BE2C (cell line): ENCODE data around the gene ZNF236.

Source experiments
- DNase-seq: peaks from one replicate; pipeline ENCODE4 v3.0.0-alpha.2; 2020
- H3K27me3 ChIP-seq: fragments of 250-450 bp; sonication (Bioruptor Pico); 2 replicates; pipeline ENCODE4 v1.5.1; 2020; ENCODE audit warnings: mild to moderate bottlenecking
- H3K36me3 ChIP-seq: fragments of 250-450 bp; sonication (Bioruptor Pico); 2 replicates; pipeline ENCODE4 v1.5.1; 2020; ENCODE audit warnings: mild to moderate bottlenecking
- H3K4me1 ChIP-seq: fragments of 250-450 bp; sonication (Bioruptor Pico); 2 replicates; pipeline ENCODE4 v1.5.1; 2020
- H3K4me3 ChIP-seq: 2 replicates; pipeline ENCODE4 v1.5.1; 2011; ENCODE audit warnings: low read depth, low read length
- H3K9me3 ChIP-seq: fragments of 250-450 bp; sonication (Bioruptor Pico); 2 replicates; pipeline ENCODE4 v1.5.1; 2020
- CTCF ChIP-seq: IDR thresholded peaks from 2 replicates; pipeline ENCODE4 v1.5.1; 2012; ENCODE audit warnings: mild to moderate bottlenecking, low read depth, low read length

ZNF236 gene

GRCh38 chr18:76835380-76835779 lies 13.0 kb downstream of the ZNF236 start:
- H3K4me1 ChIP-seq: no peaks in the 10 kb centered on the region; the same call in 1 of the 2 replicates
- no peaks in the 10 kb centered on the region for H3K36me3 ChIP-seq
- DNase-seq: no peak
- no peaks in the 10 kb centered on the region for H3K9me3 ChIP-seq
- H3K4me3 ChIP-seq: no peak overlapping the region
- TF ChIP-seq CTCF: no peak
- no peaks in the 10 kb centered on the region for H3K27me3 ChIP-seq

GRCh38 chr18:76837071-76837470 lies 14.7 kb downstream of the ZNF236 start:
- no peaks in the 10 kb centered on the region for H3K27me3 ChIP-seq
- no peaks in the 10 kb centered on the region for H3K36me3 ChIP-seq
- H3K4me1 ChIP-seq: no peaks in the 10 kb centered on the region; the same call in 1 of the 2 replicates
- DNase-seq: no peak
- no peak for TF ChIP-seq CTCF
- no peak overlapping the region for H3K4me3 ChIP-seq
- no peaks in the 10 kb centered on the region for H3K9me3 ChIP-seq

GRCh38 chr18:76838182-76838581 lies 15.8 kb downstream of the ZNF236 start:
- DNase-seq: no peak
- H3K4me3 ChIP-seq: no peak overlapping the region
- H3K9me3 ChIP-seq: no peaks in the 10 kb centered on the region
- H3K4me1 ChIP-seq: no peaks in the 10 kb centered on the region; the same call in 1 of the 2 replicates
- no peaks in the 10 kb centered on the region for H3K27me3 ChIP-seq
- H3K36me3 ChIP-seq: no peaks in the 10 kb centered on the region
- TF ChIP-seq CTCF: no peak

- no peak for DNase-seq
- Histone ChIP-seq H3K4me3 (no peak overlapping the region), H3K9me3 (no peaks in the 10 kb centered on the region), H3K36me3 (no peaks in the 10 kb centered on the region), H3K4me1 (no peaks in the 10 kb centered on the region; the same call in 1 of the 2 replicates), H3K27me3 (no peaks in the 10 kb centered on the region)
- no peak for TF ChIP-seq CTCF
Observed at GRCh38 chr18:76839086-76839794, 16.9 kb downstream of the ZNF236 start.

GRCh38 chr18:76842837-76843530 lies 20.6 kb downstream of the ZNF236 start:
- H3K9me3 ChIP-seq: no peaks in the 10 kb centered on the region
- DNase-seq: no peak
- no peak overlapping the region for H3K4me3 ChIP-seq
- H3K4me1 ChIP-seq: no peaks in the 10 kb centered on the region; the same call in 1 of the 2 replicates
- H3K36me3 ChIP-seq: no peaks in the 10 kb centered on the region
- H3K27me3 ChIP-seq: no peaks in the 10 kb centered on the region
- TF ChIP-seq CTCF: no peak

GRCh38 chr18:76844144-76844543 lies 21.8 kb downstream of the ZNF236 start:
- no peak overlapping the region for H3K4me3 ChIP-seq
- no peak for TF ChIP-seq CTCF
- no peak for DNase-seq
- H3K9me3 ChIP-seq: no peaks in the 10 kb centered on the region
- no peaks in the 10 kb centered on the region for H3K4me1 ChIP-seq
- H3K27me3 ChIP-seq: no peaks in the 10 kb centered on the region
- no peaks in the 10 kb centered on the region for H3K36me3 ChIP-seq
